ENCODE results near the gene PARD3. TPM values are rescaled to one million over a fixed set of nuclear protein-coding genes. Genes with fewer than 3 reads are reported as not detected.
A peak's percentile ranks its signal among the peaks of the same experiment; 100 is the strongest.

The PARD3 gene
- total and polyA plus RNA-seq, 7 donors = 20.2 to 84.4 (median 53.4) TPM

DNA sequence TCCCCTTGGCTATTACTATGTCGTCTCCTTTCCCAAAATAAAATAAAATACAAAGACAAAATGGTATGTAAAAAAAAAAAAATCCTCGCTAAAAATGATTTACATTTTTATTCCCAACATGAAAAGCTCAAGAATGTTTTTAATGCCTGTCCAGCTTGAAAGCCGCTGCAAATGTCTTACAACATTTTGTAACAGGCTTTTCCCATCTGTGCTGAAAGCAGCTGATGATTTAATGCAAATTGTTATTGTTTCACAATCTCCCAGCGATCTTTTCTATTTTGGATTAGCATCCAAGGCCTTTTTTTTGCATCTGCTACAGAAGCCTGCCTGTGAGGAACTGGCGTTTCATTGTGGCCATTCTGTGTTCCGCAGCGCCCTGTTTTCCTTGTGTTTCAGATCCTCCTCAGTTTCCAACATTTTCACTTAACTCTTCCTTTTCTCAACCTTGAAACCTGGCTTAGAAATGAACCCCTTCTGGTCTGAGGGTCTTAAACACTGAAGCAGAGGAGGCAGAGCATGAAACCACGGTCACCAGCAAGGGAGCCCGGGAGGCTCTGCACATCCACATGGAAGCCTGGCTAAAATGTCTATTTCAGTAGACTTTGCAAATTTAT is 712.1 kb downstream of the PARD3 start:
- Histone ChIP-seq H3K27me3 (ENCODE audit: insufficient read depth in 3 of 3, low read length in 2 of 3) (no peaks in the 10 kb centered on the region), H3K27ac (peak overlapping the region; percentile 69), H3K4me1 (peaks cover 18% of the 10 kb centered on the region), H3K9me3 (no peaks in the 10 kb centered on the region), H3K4me3 (peak overlapping the region; percentile 33), H3K36me3 (ENCODE audit: insufficient read depth in 1 of 2, low read depth in 1 of 2) (no peaks in the 10 kb centered on the region)
- WGBS, 3 donors = 44 to 62% (median 49%) methylated on average over 9 of the region's 9 CpGs
- peak; percentile 25 to 62 (median 52) for ATAC-seq
- TF ChIP-seq, protein P1, sequence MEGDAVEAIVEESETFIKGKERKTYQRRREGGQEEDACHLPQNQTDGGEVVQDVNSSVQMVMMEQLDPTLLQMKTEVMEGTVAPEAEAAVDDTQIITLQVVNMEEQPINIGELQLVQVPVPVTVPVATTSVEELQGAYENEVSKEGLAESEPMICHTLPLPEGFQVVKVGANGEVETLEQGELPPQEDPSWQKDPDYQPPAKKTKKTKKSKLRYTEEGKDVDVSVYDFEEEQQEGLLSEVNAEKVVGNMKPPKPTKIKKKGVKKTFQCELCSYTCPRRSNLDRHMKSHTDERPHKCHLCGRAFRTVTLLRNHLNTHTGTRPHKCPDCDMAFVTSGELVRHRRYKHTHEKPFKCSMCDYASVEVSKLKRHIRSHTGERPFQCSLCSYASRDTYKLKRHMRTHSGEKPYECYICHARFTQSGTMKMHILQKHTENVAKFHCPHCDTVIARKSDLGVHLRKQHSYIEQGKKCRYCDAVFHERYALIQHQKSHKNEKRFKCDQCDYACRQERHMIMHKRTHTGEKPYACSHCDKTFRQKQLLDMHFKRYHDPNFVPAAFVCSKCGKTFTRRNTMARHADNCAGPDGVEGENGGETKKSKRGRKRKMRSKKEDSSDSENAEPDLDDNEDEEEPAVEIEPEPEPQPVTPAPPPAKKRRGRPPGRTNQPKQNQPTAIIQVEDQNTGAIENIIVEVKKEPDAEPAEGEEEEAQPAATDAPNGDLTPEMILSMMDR (IDR thresholded peaks at IDR 0.05) = no peak
- intact Hi-C loops (cut with DNase I) = loop anchor here in 1 of 2 donors (10.0 kb wide), 1 partner anchor 768 kb away; the partner anchor contains the start of gene NRP1
- DNase-seq = no peak

DNA sequence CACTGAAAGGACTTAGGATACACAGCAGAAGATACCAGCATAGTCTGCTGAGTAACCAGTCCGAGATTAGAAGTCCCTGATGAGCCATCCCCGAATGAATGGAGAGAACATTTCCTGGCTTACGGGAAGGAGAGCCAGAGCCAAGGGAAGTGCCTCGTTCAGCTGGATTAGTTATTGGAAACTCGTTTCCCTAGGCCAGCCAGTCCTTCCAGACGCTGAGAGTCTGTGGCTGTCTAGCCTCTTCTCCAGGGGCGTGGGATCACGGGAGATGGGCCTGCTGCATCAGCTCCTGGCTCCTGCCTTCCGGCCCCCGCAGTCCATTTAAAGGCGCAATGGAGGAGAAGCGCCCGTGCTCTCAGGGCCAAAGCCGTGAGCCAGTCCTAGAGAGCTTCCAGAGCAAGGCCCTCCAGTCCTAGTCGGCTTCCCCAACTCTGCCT is 712.8 kb downstream of the PARD3 start:
- DNase-seq = peak; percentile 74 to 79
- Histone ChIP-seq H3K27ac (peak overlapping the region; percentile 69), H3K9me3 (no peaks in the 10 kb centered on the region), H3K36me3 (ENCODE audit: insufficient read depth in 1 of 2, low read depth in 1 of 2) (no peaks in the 10 kb centered on the region), H3K4me3 (peak overlapping the region; percentile 33), H3K27me3 (ENCODE audit: insufficient read depth in 3 of 3, low read length in 2 of 3) (no peaks in the 10 kb centered on the region), H3K4me1 (peaks cover 18% of the 10 kb centered on the region)
- 6 to 17% (median 7%) methylated on average over 15 of the region's 15 CpGs for WGBS, 3 donors
- peak; percentile 87 to 96 (median 92) for ATAC-seq
- intact Hi-C loops (cut with DNase I) = loop anchor here in 1 of 2 donors (10.0 kb wide), 1 partner anchor 767 kb away; the partner anchor contains the start of gene NRP1
- TF ChIP-seq, protein P1 (IDR thresholded peaks at IDR 0.05) = no peak

- Histone ChIP-seq H3K27ac (no peak overlapping the region), H3K27me3 (ENCODE audit: insufficient read depth in 3 of 3, low read length in 2 of 3) (no peaks in the 10 kb centered on the region), H3K9me3 (no peaks in the 10 kb centered on the region), H3K4me1 (peaks cover 18% of the 10 kb centered on the region), H3K4me3 (no peak overlapping the region), H3K36me3 (ENCODE audit: insufficient read depth in 1 of 2, low read depth in 1 of 2) (no peaks in the 10 kb centered on the region)
- intact Hi-C loops (cut with DNase I) = loop anchor here in 1 of 2 donors (10.0 kb wide), 1 partner anchor 766 kb away; the partner anchor contains the start of gene NRP1
- no peak for ATAC-seq
- TF ChIP-seq, protein P1 (IDR thresholded peaks at IDR 0.05) = no peak
- DNase-seq = no peak
- 87 to 93% (median 88%) methylated on average over 5 of the region's 5 CpGs for WGBS, 3 donors
These were observed 714.1 kb downstream of the PARD3 start for GRCh38 chr10:34101001-34101400.

DNA sequence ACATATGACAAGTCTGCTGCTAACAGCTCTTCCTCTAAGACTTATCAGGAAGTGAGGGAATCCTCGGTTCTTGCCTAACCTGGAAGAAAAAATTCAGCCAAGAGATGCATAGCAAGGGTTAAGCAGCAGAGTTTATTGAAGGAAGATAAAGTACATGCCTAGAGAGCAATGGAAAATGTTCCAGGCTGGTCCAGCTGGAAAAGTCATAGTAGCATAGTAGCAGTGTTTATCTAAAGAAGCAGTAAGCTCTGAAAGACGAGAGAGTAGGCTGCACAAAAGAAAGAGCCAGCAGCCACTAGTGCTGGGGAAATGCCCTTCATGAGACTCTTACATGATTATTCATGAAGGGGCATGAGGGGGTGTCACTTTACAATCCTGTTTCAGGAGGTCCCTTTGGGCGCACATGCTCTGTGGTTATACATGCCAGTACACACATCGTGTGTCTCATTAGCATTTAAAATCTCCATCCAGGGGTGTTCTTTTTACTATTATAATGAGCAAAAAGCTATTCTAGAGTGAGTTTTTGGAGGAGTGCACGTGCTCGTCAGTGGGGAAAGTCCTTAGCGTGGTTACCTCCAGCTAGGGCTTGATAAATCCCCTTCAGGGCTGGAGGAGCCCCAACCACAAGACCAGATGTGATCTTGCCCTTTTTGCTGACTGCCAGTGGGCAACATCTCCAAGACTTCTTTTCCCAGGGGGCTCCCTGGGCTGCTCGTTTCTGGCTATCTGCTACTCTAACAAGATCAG is 716.1 kb downstream of the PARD3 start:
- Histone ChIP-seq H3K27ac (no peak overlapping the region), H3K4me1 (peaks cover 18% of the 10 kb centered on the region), H3K4me3 (no peak overlapping the region), H3K36me3 (ENCODE audit: insufficient read depth in 1 of 2, low read depth in 1 of 2) (no peaks in the 10 kb centered on the region), H3K27me3 (ENCODE audit: insufficient read depth in 3 of 3, low read length in 2 of 3) (no peaks in the 10 kb centered on the region), H3K9me3 (peaks cover 9% of the 10 kb centered on the region)
- intact Hi-C loops (cut with DNase I) = no loop called here
- ATAC-seq (no peak), DNase-seq (no peak)
- TF ChIP-seq, protein P1 (IDR thresholded peaks at IDR 0.05) = no peak
- WGBS, 3 donors = 75 to 76% (median 76%) methylated on average over 8 of the region's 8 CpGs
